Gastrocnemius medialis (tissue), 4 donors: Measurements from ENCODE around the gene MSI2. TPM values are rescaled to one million over a fixed set of nuclear protein-coding genes. Genes with fewer than 3 reads are reported as not detected.

ENCODE experiments used
- ATAC-seq, 2 donors: fragments of 150-250 bp; one replicate each; pipeline ENCODE4 v1.9.1; 2016
- DNase-seq, 2 donors: peaks; one replicate each; pipeline ENCODE4 v3.0.0-alpha.2; 2019
- H3K27ac ChIP-seq, 4 donors: fragments of 200-600 bp; sonication (generic); 1 replicate in 1 of 4; 2 replicates in 3 of 4; pipeline ENCODE4 v1.5.1; 2016 to 2018; ENCODE audit warnings: mild to moderate bottlenecking in 2 of 4, moderate library complexity in 1 of 4
- H3K27me3 ChIP-seq, 3 donors: fragments of 200-600 bp; sonication (generic) in 2 of 3; 1 replicate in 1 of 3; 2 replicates in 2 of 3; pipeline versions ENCODE4 v1.5.1 to v1.6.0; 2016 to 2019; ENCODE audit warnings: mild to moderate bottlenecking in 1 of 3, moderate library complexity in 1 of 3
- H3K36me3 ChIP-seq, 2 donors: fragments of 200-600 bp; sonication (generic) in 1 of 2; one replicate each; pipeline ENCODE4 v1.5.1; 2017 to 2018
- H3K4me1 ChIP-seq, 2 donors: fragments of 200-600 bp; sonication (generic) in 1 of 2; one replicate each; pipeline ENCODE4 v1.5.1; 2016 to 2017; ENCODE audit warnings: mild to moderate bottlenecking in 2 of 2
- H3K4me3 ChIP-seq, 4 donors: fragments of 200-600 bp; sonication (generic) in 3 of 4; 1 replicate in 1 of 4; 2 replicates in 3 of 4; pipeline ENCODE4 v1.5.1; 2016 to 2019; ENCODE audit warnings: mild to moderate bottlenecking in 2 of 4
- H3K9me3 ChIP-seq, 3 donors: fragments of 200-600 bp; sonication (generic) in 2 of 3; 1 replicate in 1 of 3; 2 replicates in 2 of 3; pipeline ENCODE4 v1.5.1; 2016 to 2019
- CTCF ChIP-seq, 5 experiments: fragments of 450-650 bp in 3 of 5; fragments of 200-600 bp in 2 of 5; sonication (generic) in 2 of 5; IDR thresholded peaks in 4 of 5; conservative IDR thresholded peaks in 1 of 5; 1 replicate in 4 of 5; 2 replicates in 1 of 5; pipeline ENCODE4 v1.5.1; 2016 to 2019; ENCODE audit warnings: antibody characterized with exemption in 5 of 5, mild to moderate bottlenecking in 3 of 5, moderate library complexity in 3 of 5
- POLR2A ChIP-seq, 2 donors: fragments of 450-650 bp; IDR thresholded peaks; one replicate each; pipeline ENCODE4 v1.6.1; 2017; ENCODE audit warnings: antibody characterized with exemption in 2 of 2, mild to moderate bottlenecking in 2 of 2, moderate library complexity in 2 of 2
- in situ Hi-C, 4 donors: fragments of 200-750 bp; cut with MboI; loops; one replicate each; pipeline versions ENCODE4 v1.15.0 to v1.8.0; 2017; ENCODE audit warnings: low sequenced_read_pairs in 4 of 4
- intact Hi-C: fragments of 100-400 bp; cut with DNase I; formaldehyde crosslinking; loops from one replicate; pipeline ENCODE4 v1.15.1; 2023; ENCODE audit warnings: low total_unique reads
- total RNA-seq, 4 donors: library from RNA; depleted of rRNA; stranded (reverse); fragments of >200 nt; gene quantifications; one replicate each; pipeline versions ENCODE4 v1.1.0 to v1.2.3, GENCODE V29; 2016

Gene MSI2
- total RNA-seq, 4 donors from 2014 or later = 33.1 to 66.2 (median 48.5) TPM

GRCh38 chr17:57468932-57469775, 212.8 kb downstream of the MSI2 start:
- intact Hi-C loops (no loop called here), in situ Hi-C loops (no loop called here)
- Histone ChIP-seq H3K27ac (no peak overlapping the region), H3K36me3 (no peaks in the 10 kb centered on the region), H3K27me3 (no peaks in the 10 kb centered on the region), H3K4me3 (no peak overlapping the region), H3K9me3 (no peaks in the 10 kb centered on the region), H3K4me1 (peaks cover 40 to 45% of the 10 kb centered on the region in 2 donors)
- DNase-seq = no peak
- TF ChIP-seq CTCF (IDR thresholded peaks at IDR 0.05 in 4 of 5, conservative IDR thresholded peaks at IDR 0.05 in 1 of 5) (no peak), POLR2A (IDR thresholded peaks at IDR 0.05) (no peak)
- no peak for ATAC-seq

- in situ Hi-C loops (no loop called here), intact Hi-C loops (no loop called here)
- Histone ChIP-seq H3K4me1 (peaks cover 27 to 28% of the 10 kb centered on the region in 2 donors), H3K27me3 (no peaks in the 10 kb centered on the region), H3K27ac (no peak overlapping the region), H3K9me3 (no peaks in the 10 kb centered on the region), H3K36me3 (no peaks in the 10 kb centered on the region), H3K4me3 (no peak overlapping the region)
- TF ChIP-seq CTCF (IDR thresholded peaks at IDR 0.05 in 4 of 5, conservative IDR thresholded peaks at IDR 0.05 in 1 of 5) (no peak), POLR2A (IDR thresholded peaks at IDR 0.05) (no peak)
- DNase-seq = no peak
- ATAC-seq = no peak
These were observed 214.6 kb downstream of the MSI2 start for GRCh38 chr17:57470906-57471305.

GRCh38 chr17:57471868-57472368, 215.6 kb downstream of the MSI2 start:
- in situ Hi-C loops = no loop called here
- Histone ChIP-seq H3K36me3 (no peaks in the 10 kb centered on the region), H3K9me3 (no peaks in the 10 kb centered on the region), H3K4me1 (peaks cover 27 to 29% of the 10 kb centered on the region in 2 donors), H3K27ac (no peak overlapping the region), H3K27me3 (no peaks in the 10 kb centered on the region), H3K4me3 (no peak overlapping the region)
- ATAC-seq (no peak), DNase-seq (no peak)
- intact Hi-C loops = no loop called here
- TF ChIP-seq CTCF (IDR thresholded peaks at IDR 0.05 in 4 of 5, conservative IDR thresholded peaks at IDR 0.05 in 1 of 5) = no peak
- TF ChIP-seq POLR2A (IDR thresholded peaks at IDR 0.05) = no peak

GRCh38 chr17:57475796-57476195, 219.5 kb downstream of the MSI2 start:
- no peak for DNase-seq
- ATAC-seq = no peak
- Histone ChIP-seq H3K9me3 (no peaks in the 10 kb centered on the region), H3K4me1 (peaks cover 46 to 53% of the 10 kb centered on the region in 2 donors), H3K36me3 (no peaks in the 10 kb centered on the region), H3K27ac (no peak overlapping the region), H3K27me3 (no peaks in the 10 kb centered on the region), H3K4me3 (no peak overlapping the region)
- in situ Hi-C loops = no loop called here
- TF ChIP-seq POLR2A (IDR thresholded peaks at IDR 0.05) (no peak), CTCF (IDR thresholded peaks at IDR 0.05 in 4 of 5, conservative IDR thresholded peaks at IDR 0.05 in 1 of 5) (no peak)
- intact Hi-C loops = no loop called here
